Right renal cortex interstitium (tissue), 3 donors: ENCODE measurements around the gene ADARB2. TPM values are rescaled to one million over a fixed set of nuclear protein-coding genes. Genes with fewer than 3 reads are reported as not detected.

Experiments used
- DNase-seq, 3 donors: peaks; one replicate each; pipeline ENCODE4 v3.0.0-alpha.2; 2013; ENCODE audit warnings: low read depth in 3 of 3, low spot score in 2 of 3
- polyA plus RNA-seq, 3 donors: library from polyadenylated mRNA; unstranded; fragments of 120-200 nt; gene quantifications; one replicate each; pipeline ENCODE4 v1.2.1, GENCODE V29; 2013; ENCODE audit not compliant: insufficient read length in 3 of 3

Gene ADARB2
- polyA plus RNA-seq, 3 donors, result 0.87 to 1.4 (median 1.4) TPM

GRCh38 chr10:1280466-1281404 lies 456.6 kb downstream of the ADARB2 start:
- DNase-seq, result no peak

- no peak for DNase-seq
Observed at GRCh38 chr10:1278306-1278705, 459.0 kb downstream of the ADARB2 start.

GRCh38 chr10:1274701-1275544 lies 462.4 kb downstream of the ADARB2 start:
- DNase-seq, result no peak

GRCh38 chr10:1274111-1274661 lies 463.1 kb downstream of the ADARB2 start:
- DNase-seq, result no peak

- DNase-seq, result no peak
Observed at GRCh38 chr10:1273372-1274105, 463.8 kb downstream of the ADARB2 start.

GRCh38 chr10:1272777-1273161 lies 464.6 kb downstream of the ADARB2 start:
- DNase-seq, result no peak

GRCh38 chr10:1272079-1272776 lies 465.1 kb downstream of the ADARB2 start:
- no peak for DNase-seq

GRCh38 chr10:1270906-1271305 lies 466.4 kb downstream of the ADARB2 start:
- DNase-seq, result no peak

- no peak for DNase-seq
Observed at GRCh38 chr10:1270490-1270889, 466.8 kb downstream of the ADARB2 start.

- no peak for DNase-seq
Observed at GRCh38 chr10:1268831-1269230, 468.5 kb downstream of the ADARB2 start.

GRCh38 chr10:1267568-1267967 lies 469.8 kb downstream of the ADARB2 start:
- no peak for DNase-seq

- DNase-seq, result no peak
Observed at GRCh38 chr10:1267148-1267547, 470.2 kb downstream of the ADARB2 start.

GRCh38 chr10:1266033-1266802 lies 471.1 kb downstream of the ADARB2 start:
- DNase-seq, result no peak

GRCh38 chr10:1264001-1264400 lies 473.3 kb downstream of the ADARB2 start:
- no peak for DNase-seq

- DNase-seq, result no peak
Observed at GRCh38 chr10:1257274-1257673, 480.1 kb downstream of the ADARB2 start.

- no peak for DNase-seq
Observed at GRCh38 chr10:1256432-1256725, 480.9 kb downstream of the ADARB2 start.

GRCh38 chr10:1255600-1256431 lies 481.5 kb downstream of the ADARB2 start:
- no peak for DNase-seq

GRCh38 chr10:1255118-1255517 lies 482.2 kb downstream of the ADARB2 start:
- no peak for DNase-seq
